Effector CD4-positive, alpha-beta T cell (primary cell): ENCODE measurements around the gene AMBRA1.

Experiments
- DNase-seq: peaks from one replicate; pipeline ENCODE4 v3.0.0-alpha.2; 2020

Gene AMBRA1

DNA sequence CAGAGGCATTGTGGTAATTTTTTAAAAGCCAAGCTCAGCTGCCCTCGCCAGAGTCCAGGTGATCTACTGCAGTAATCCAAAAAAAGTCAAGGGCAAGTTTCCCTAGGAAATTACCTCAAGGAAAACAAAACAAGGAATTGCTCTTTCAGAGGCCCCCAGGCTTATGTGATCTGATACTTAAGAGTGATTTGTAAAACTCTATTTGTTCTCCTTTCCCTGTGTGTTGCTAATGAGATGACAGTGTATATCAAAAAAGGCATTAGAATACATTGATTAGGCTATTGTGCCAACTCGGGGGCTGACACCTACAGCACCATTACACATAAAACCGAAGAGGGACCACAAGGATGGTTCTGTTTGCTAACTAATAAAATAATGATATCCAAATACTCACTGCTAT is 157.7 kb downstream of the AMBRA1 start:
- no peak for DNase-seq

GRCh38 chr11:46435679-46436078 is 158.1 kb downstream of the AMBRA1 start:
- no peak for DNase-seq

DNA sequence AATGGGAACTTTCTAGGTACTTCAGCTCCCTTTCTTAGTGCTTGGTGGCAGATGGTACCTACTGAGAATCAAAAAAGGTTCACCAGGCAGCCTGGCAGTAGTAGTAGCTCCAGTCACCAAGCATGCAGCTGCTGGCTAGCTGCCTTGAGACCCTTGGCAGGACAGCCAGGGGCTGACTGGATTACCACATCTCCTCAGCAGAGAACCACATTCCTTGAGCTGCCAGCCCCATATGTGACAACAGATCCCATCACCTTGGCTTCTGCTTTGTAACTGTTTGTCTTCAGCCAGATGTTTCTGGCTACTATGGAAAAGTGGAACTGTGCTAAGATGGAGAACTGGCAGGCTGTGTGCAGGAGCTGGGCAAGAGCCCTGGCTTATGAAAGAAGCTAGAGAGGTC is 162.6 kb downstream of the AMBRA1 start:
- DNase-seq, result no peak

GRCh38 chr11:46429717-46430116 is 164.1 kb downstream of the AMBRA1 start:
- DNase-seq, result no peak

DNA sequence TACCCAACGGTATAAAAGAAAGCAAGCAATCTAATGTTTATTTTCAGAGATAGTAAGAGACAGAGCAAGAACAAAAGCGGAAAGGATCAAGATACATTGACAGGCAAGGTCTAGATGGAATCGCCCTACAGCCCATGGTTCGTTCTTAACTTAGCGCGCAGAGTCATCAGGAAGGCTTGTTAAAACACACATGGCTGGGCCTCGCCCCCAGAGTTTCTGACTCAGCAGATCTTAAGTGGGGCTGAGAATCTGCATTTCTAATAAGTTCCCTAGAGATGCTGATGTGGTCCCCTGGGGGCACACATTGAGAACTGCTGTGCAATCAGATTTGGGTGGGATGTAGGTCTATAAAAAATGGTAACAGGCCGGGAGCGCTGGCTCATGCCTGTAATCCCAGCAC is 166.5 kb downstream of the AMBRA1 start:
- no peak for DNase-seq

- DNase-seq, result no peak
Observed at GRCh38 chr11:46426233-46426991, 167.4 kb downstream of the AMBRA1 start.

DNA sequence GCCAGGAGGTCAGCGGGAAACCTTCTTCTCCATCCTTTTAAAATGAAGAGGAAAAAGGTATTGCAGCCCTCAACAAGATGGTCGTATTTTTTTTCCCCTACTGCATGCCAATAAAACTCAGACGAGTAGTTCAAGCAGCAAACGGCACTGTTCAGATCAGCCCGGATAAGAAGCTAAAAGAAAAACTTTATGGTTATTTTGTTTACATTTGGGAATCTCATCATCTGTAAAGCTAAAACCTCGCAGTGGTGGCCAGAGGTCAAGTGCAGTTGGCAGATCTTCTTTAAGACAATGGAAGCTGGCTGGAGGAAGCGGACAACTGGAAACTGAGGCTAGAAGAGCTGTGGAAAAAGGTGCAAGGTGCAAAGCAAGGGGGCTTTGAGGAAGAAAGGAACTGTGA is 171.2 kb downstream of the AMBRA1 start:
- no peak for DNase-seq

DNA sequence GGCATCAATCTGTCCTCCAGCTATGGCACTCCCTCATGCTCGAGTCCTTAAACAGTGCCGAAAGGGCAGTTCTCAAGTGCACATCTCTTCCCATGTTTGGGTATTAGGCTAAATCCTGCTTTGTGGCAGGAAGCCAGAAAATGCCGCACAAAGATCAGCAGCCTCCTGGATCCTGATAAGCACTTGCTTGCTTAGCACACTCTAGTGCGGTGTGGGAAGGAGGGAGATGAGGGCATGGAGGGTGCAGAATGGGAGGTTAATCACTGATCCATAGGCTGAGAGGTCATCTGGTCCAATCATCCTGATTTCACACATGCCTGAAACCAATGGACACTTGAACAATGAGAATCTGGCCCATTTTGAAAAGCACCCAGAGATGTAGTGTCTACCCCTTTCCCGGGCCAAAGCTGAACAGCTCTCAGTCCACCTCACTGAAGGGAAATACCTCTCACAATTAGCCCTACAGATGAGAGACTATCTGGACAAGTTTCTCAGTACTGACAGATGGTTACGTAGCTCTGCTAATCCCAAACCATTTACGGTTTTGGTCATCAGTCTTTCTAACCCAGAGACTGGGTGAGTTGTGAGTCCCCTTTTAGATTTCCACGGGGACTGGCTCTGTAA is 172.5 kb downstream of the AMBRA1 start:
- DNase-seq, result no peak

GRCh38 chr11:46420513-46420912 is 173.3 kb downstream of the AMBRA1 start:
- no peak for DNase-seq

DNA sequence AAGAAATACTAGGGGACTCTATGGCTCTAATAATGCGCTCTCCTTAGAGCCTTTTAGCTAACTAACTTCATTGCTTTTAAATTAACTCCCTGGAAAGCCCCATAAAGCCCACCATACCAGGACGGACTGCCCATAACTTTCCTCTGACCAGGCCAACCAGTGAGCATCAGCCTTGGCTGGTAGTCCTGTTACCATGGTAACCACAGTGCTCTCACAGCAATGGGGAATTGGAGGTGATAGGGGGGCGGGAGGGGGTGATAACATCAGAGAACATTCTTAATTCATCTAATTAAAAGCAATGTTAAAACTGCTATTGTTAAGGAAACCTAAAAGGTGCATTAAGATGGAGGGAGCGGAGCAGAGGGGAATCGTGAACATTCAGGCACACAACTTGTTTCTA is 175.1 kb downstream of the AMBRA1 start:
- no peak for DNase-seq

DNA sequence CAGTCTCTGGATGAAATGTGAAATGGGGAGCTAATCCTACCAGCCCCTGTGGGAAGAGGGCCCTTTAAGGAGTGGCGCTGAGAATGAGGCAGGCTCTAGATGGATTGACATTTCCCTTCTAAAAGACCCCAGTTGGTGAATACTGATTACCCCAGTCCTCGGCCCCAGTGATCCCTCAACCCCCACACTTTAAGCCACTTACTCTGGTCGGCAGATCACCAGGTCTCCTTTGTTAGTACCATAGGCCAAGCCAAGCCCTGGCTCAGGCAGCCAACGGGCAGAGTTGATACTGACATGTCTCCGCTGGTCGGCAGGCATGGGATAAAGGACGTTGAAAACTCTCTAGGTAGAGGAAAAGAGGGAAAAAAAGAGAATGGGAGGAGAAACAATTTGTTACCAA is 176.1 kb downstream of the AMBRA1 start:
- no peak for DNase-seq

DNA sequence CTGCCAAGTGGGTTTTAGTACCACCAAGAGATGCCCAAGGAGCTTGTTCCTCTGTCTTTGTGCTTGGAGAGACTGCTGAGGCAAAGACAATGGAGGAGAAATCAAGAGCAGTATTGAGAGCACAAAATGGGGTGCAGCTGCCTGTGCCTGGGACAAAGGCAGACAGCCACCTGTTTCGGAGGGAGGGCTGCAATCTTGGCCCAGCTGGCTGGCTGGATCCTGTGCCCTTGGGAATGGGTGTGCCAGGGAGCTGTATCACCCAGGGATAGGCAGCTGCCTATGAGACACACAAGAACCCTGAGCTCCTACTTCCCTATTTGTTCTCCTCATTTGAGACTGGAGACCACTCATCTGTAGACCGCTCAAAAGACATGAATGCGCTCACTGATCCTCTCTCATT is 178.9 kb downstream of the AMBRA1 start:
- DNase-seq, result no peak

DNA sequence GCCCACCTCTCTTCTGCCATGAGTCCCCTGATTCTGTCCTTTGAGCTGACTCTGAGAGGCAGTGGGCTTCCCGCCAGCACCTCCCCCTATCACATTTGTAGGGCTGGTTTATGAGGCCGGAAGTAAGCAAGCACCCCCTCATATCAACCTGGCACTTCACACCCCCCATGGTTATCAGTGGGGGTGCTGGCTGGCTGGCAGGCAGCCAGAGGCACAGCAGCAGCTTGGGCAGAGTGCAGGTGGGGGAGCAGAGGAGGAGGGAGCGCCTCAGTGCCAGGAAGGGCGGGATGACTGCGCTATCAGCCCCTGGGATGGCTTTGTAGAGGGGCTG is 179.4 kb downstream of the AMBRA1 start:
- DNase-seq, result no peak

DNA sequence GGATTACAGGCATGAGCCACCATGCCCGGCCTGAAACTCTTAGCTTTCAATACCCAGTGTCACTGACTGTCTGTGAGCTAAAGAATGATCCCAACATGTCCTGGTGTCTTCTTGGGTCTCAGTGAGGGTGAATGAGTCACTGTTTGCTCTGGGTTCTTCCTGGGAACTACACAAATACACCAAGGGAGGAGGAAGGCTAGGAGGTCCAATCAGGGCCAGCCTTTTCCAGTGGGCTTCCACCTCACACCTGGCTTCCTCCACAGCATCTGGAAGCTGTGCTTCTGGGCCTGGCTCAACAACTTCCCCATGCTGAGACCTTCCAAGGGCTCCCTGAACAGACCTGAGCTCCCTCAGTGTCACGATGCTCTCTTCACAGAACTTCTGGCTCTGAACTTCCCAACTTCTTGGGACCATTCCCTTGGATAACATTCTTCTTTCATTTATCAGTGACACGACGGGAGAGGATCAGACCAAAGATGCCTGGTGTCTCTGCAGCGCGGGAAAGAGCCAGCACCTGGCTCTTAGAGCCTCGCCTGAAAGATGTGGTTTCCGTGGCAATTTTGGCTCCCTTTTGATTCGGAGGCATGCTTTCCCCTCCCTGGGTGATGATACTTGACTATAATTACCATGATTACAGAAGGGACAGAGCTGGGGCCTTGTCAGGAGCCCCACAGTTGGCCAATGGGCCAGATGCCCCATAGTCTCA is 179.9 kb downstream of the AMBRA1 start:
- DNase-seq, result no peak

GRCh38 chr11:46410021-46410420 is 183.8 kb downstream of the AMBRA1 start:
- DNase-seq, result no peak

DNA sequence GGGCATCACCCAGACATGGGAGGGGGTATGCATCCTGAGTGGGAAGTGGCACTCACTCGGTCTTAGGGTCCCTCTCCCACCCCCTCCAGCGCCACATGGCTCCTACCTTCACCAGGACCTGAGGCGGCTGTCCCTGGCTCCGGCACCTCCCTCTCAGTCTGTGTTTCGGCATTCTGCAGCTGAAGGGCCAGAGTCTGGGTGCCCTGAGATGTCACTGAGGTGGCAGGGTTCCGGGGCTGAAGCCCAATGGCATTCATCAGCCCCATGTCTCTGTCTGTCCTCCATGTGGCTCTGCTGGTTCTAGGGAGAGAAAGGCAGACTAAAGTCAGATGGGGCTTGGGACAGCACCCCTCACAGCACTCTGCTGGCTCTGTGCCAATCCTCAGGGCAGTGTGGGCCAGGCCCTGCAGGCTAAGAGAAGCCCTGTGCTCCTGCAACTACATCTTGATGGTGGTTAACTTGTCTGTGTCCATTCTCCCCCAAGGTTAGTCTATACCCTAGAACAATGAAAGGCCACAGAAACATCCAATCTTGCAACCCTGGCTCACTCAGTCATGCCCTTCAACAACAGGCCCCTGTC is 185.3 kb downstream of the AMBRA1 start:
- DNase-seq, result no peak

- no peak for DNase-seq
Observed at GRCh38 chr11:46407635-46408034, 186.2 kb downstream of the AMBRA1 start.

DNA sequence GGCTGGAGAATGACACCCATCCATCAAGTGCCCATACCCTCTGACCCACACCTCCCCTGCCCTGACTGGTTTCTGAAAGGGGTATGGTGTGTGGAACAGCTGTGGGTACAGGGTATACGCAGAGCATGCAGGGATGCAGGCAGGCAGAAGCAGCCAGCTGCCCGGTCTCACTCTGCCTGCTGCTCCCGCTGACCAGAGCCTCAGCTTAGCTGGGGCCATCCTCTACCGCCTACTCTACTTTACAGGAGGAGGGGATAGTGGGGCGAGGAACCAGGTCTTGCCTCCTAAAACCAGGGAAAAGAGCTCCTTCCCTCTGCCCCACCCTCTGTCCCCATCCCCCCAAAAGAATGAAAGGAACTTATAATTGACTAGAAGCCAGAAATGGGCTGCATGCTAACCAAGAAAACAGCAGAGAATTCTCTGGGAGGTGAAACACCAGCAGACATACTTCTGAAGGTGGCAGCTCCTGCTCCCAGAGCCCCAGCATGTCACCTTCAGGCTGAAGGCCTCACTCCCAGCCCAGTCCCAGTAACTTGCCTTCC is 189.3 kb downstream of the AMBRA1 start:
- no peak for DNase-seq

- DNase-seq, result no peak
Observed at GRCh38 chr11:46402957-46403902, 190.6 kb downstream of the AMBRA1 start.

DNA sequence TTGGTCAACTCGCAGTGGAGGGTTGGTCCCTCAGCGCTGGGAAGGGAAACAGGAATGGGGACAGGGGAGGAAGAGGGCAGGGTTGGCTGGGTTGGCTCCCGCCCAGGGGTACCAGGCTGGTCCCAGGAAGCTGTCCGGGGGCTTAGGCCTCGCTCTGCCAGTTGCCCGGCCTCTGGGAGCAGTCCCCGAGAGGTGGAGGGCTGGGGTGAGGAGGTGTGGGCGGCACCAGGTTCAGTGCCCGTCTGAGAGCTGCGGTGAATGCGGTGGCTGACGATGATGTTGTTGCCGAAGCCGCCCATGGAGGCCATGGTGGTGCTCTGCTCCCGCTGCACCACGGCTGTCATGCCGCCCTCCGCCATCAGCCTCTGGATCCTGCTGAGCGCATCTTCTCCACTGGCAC is 196.3 kb downstream of the AMBRA1 start:
- no peak for DNase-seq

- no peak for DNase-seq
Observed at GRCh38 chr11:46393759-46394158, 200.1 kb downstream of the AMBRA1 start.

DNA sequence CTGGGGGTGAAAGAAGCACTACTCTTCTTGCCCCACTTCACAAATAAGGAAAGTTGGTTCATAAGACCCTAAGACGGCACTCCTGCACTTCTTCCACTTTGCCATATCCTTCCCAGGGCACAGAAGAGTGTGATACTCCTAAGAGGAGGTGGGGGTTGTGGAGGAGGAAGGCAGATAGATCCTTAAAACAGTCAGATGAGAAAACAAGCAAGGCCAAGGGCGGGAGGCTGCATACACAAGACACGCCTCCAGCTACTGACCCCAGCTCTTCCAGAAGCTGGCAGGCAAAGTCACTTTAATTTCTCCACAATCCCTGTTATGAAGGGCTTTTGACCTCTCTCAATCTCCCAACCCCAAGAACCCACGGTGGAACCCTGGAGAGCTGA is 200.6 kb downstream of the AMBRA1 start:
- no peak for DNase-seq
